ENCODE results near the gene KCTD8.

Gene KCTD8

GRCh38 chr4:44448521-44449461 lies at the start of gene KCTD8:
Gene KCTD8 (minus strand): TSS chr4:44448809.
- peaks cover 5% of the 10 kb centered on the region for H3K4me1 ChIP-seq (ENCODE audit: control insufficient read depth, insufficient read depth, low read length)

GRCh38 chr4:44494810-44495701 lies 46.4 kb upstream of the KCTD8 start:
- Histone ChIP-seq H3K4me1 (ENCODE audit: control insufficient read depth, insufficient read depth, low read length) (peaks cover 10% of the 10 kb centered on the region), H3K36me3 (ENCODE audit: control insufficient read depth, insufficient read depth, low read length, severe bottlenecking) (no peaks in the 10 kb centered on the region), H3K4me3 (ENCODE audit: low read length) (no peak overlapping the region), H3K9me3 (ENCODE audit: control insufficient read depth, low read length) (no peaks in the 10 kb centered on the region), H3K9ac (ENCODE audit: low read length) (no peak overlapping the region), H3K27me3 (replicated peaks; ENCODE audit: control insufficient read depth, insufficient read depth, low read length) (no peaks in the 10 kb centered on the region)
- DNase-seq (ENCODE audit: low read depth), result no peak

More at GRCh38 chr4:44448521-44449461, at the start of gene KCTD8:
- Histone ChIP-seq H3K4me3 (ENCODE audit: low read length) (peak within 1 kb of the TSS; percentile 74), H3K36me3 (ENCODE audit: control insufficient read depth, insufficient read depth, low read length, severe bottlenecking) (no peaks in the 10 kb centered on the region), H3K9me3 (ENCODE audit: control insufficient read depth, low read length) (no peaks in the 10 kb centered on the region), H3K27me3 (replicated peaks; ENCODE audit: control insufficient read depth, insufficient read depth, low read length) (peaks cover 54% of the 10 kb centered on the region), H3K9ac (ENCODE audit: low read length) (no peak within 1 kb of the TSS)
- peak; percentile 66 for DNase-seq (ENCODE audit: low read depth)

- Histone ChIP-seq H3K27me3 (replicated peaks; ENCODE audit: control insufficient read depth, insufficient read depth, low read length) (no peaks in the 10 kb centered on the region), H3K9ac (ENCODE audit: low read length) (no peak overlapping the region), H3K36me3 (ENCODE audit: control insufficient read depth, insufficient read depth, low read length, severe bottlenecking) (no peaks in the 10 kb centered on the region), H3K4me3 (ENCODE audit: low read length) (no peak overlapping the region), H3K9me3 (ENCODE audit: control insufficient read depth, low read length) (no peaks in the 10 kb centered on the region), H3K4me1 (ENCODE audit: control insufficient read depth, insufficient read depth, low read length) (peaks cover 10% of the 10 kb centered on the region)
- peak; percentile 37 for DNase-seq (ENCODE audit: low read depth)
Measured at GRCh38 chr4:44493924-44494323, 45.3 kb upstream of the KCTD8 start.

- no peak for DNase-seq (ENCODE audit: low read depth)
- Histone ChIP-seq H3K36me3 (ENCODE audit: control insufficient read depth, insufficient read depth, low read length, severe bottlenecking) (no peaks in the 10 kb centered on the region), H3K9me3 (ENCODE audit: control insufficient read depth, low read length) (no peaks in the 10 kb centered on the region), H3K9ac (ENCODE audit: low read length) (no peak overlapping the region), H3K4me3 (ENCODE audit: low read length) (no peak overlapping the region), H3K4me1 (ENCODE audit: control insufficient read depth, insufficient read depth, low read length) (no peaks in the 10 kb centered on the region), H3K27me3 (replicated peaks; ENCODE audit: control insufficient read depth, insufficient read depth, low read length) (no peaks in the 10 kb centered on the region)
Measured at GRCh38 chr4:44487341-44487740, 38.7 kb upstream of the KCTD8 start.

GRCh38 chr4:44479731-44480130 lies 31.1 kb upstream of the KCTD8 start:
- Histone ChIP-seq H3K36me3 (ENCODE audit: control insufficient read depth, insufficient read depth, low read length, severe bottlenecking) (no peaks in the 10 kb centered on the region), H3K27me3 (replicated peaks; ENCODE audit: control insufficient read depth, insufficient read depth, low read length) (no peaks in the 10 kb centered on the region), H3K4me1 (ENCODE audit: control insufficient read depth, insufficient read depth, low read length) (no peaks in the 10 kb centered on the region), H3K4me3 (ENCODE audit: low read length) (no peak overlapping the region), H3K9me3 (ENCODE audit: control insufficient read depth, low read length) (no peaks in the 10 kb centered on the region), H3K9ac (ENCODE audit: low read length) (no peak overlapping the region)
- DNase-seq (ENCODE audit: low read depth), result no peak

GRCh38 chr4:44462259-44462658 lies 13.7 kb upstream of the KCTD8 start:
- Histone ChIP-seq H3K4me3 (ENCODE audit: low read length) (no peak overlapping the region), H3K9ac (ENCODE audit: low read length) (no peak overlapping the region), H3K4me1 (ENCODE audit: control insufficient read depth, insufficient read depth, low read length) (no peaks in the 10 kb centered on the region), H3K27me3 (replicated peaks; ENCODE audit: control insufficient read depth, insufficient read depth, low read length) (peaks cover 4% of the 10 kb centered on the region), H3K9me3 (ENCODE audit: control insufficient read depth, low read length) (no peaks in the 10 kb centered on the region), H3K36me3 (ENCODE audit: control insufficient read depth, insufficient read depth, low read length, severe bottlenecking) (no peaks in the 10 kb centered on the region)
- DNase-seq (ENCODE audit: low read depth), result no peak

- peaks cover 61% of the 10 kb centered on the region for H3K27me3 ChIP-seq (replicated peaks; ENCODE audit: control insufficient read depth, insufficient read depth, low read length)
- no peak overlapping the region for H3K9ac ChIP-seq (ENCODE audit: low read length)
- peak overlapping the region; percentile 74 for H3K4me3 ChIP-seq (ENCODE audit: low read length)
- no peaks in the 10 kb centered on the region for H3K36me3 ChIP-seq (ENCODE audit: control insufficient read depth, insufficient read depth, low read length, severe bottlenecking)
- peak; percentile 2 for DNase-seq (ENCODE audit: low read depth)
- peaks cover 5% of the 10 kb centered on the region for H3K4me1 ChIP-seq (ENCODE audit: control insufficient read depth, insufficient read depth, low read length)
- H3K9me3 ChIP-seq (ENCODE audit: control insufficient read depth, low read length), result no peaks in the 10 kb centered on the region
Measured at GRCh38 chr4:44447563-44448504, 775 bp downstream of the KCTD8 start.

- Histone ChIP-seq H3K27me3 (replicated peaks; ENCODE audit: control insufficient read depth, insufficient read depth, low read length) (peaks cover 57% of the 10 kb centered on the region), H3K36me3 (ENCODE audit: control insufficient read depth, insufficient read depth, low read length, severe bottlenecking) (no peaks in the 10 kb centered on the region), H3K4me3 (ENCODE audit: low read length) (peak overlapping the region; percentile 74), H3K4me1 (ENCODE audit: control insufficient read depth, insufficient read depth, low read length) (peaks cover 5% of the 10 kb centered on the region), H3K9me3 (ENCODE audit: control insufficient read depth, low read length) (no peaks in the 10 kb centered on the region), H3K9ac (ENCODE audit: low read length) (no peak overlapping the region)
- DNase-seq (ENCODE audit: low read depth), result no peak
Measured at GRCh38 chr4:44446801-44447562, 1.6 kb downstream of the KCTD8 start.

- Histone ChIP-seq H3K4me1 (ENCODE audit: control insufficient read depth, insufficient read depth, low read length) (peaks cover 5% of the 10 kb centered on the region), H3K9me3 (ENCODE audit: control insufficient read depth, low read length) (no peaks in the 10 kb centered on the region), H3K27me3 (replicated peaks; ENCODE audit: control insufficient read depth, insufficient read depth, low read length) (peaks cover 51% of the 10 kb centered on the region), H3K4me3 (ENCODE audit: low read length) (no peak overlapping the region), H3K9ac (ENCODE audit: low read length) (no peak overlapping the region), H3K36me3 (ENCODE audit: control insufficient read depth, insufficient read depth, low read length, severe bottlenecking) (no peaks in the 10 kb centered on the region)
- DNase-seq (ENCODE audit: low read depth), result no peak
Measured at GRCh38 chr4:44446191-44446590, 2.4 kb downstream of the KCTD8 start.

GRCh38 chr4:44438687-44439086 lies 9.9 kb downstream of the KCTD8 start:
- no peaks in the 10 kb centered on the region for H3K4me1 ChIP-seq (ENCODE audit: control insufficient read depth, insufficient read depth, low read length)
- DNase-seq (ENCODE audit: low read depth), result no peak
- H3K9ac ChIP-seq (ENCODE audit: low read length), result no peak overlapping the region
- no peak overlapping the region for H3K4me3 ChIP-seq (ENCODE audit: low read length)
- H3K36me3 ChIP-seq (ENCODE audit: control insufficient read depth, insufficient read depth, low read length, severe bottlenecking), result no peaks in the 10 kb centered on the region
- no peaks in the 10 kb centered on the region for H3K9me3 ChIP-seq (ENCODE audit: control insufficient read depth, low read length)
- peaks cover 13% of the 10 kb centered on the region for H3K27me3 ChIP-seq (replicated peaks; ENCODE audit: control insufficient read depth, insufficient read depth, low read length)
